ENCODE results near the gene DDX4. TPM values are rescaled to one million over a fixed set of nuclear protein-coding genes. Genes with fewer than 3 reads are reported as not detected.
"Not testable (repeated sequence)": the region's sequence is repeated elsewhere in the genome, so short reads cannot be mapped to it uniquely, and the experiment has no call there.

Gene DDX4
- total RNA-seq, 1 donor from 2014 or later = not detected

DNA sequence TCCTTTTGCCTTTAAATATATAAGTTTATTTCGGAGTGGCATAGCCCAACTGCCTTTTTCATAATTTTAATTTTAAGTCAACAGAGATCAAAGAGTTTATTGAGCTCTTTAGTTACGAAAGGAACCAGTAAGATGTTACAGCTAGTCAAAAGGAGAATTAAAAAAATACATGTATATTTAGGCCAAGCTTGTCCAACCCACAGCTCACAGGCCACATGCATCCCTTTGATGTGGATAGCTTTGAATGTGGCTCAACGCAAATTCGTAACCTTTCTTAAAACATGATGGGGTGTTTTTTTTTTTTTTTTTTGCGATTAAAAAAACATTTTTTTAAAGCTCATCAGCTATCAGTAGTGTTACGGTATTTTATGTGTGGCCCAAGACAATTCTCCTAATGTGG, 63.1 kb downstream of the DDX4 start:
- Mint-ChIP-seq H3K4me3 (ENCODE audit: unreplicated experiment) (no peak overlapping the region), H3K4me1 (ENCODE audit: unreplicated experiment) (no peaks in the 10 kb centered on the region), H3K36me3 (ENCODE audit: unreplicated experiment) (no peaks in the 10 kb centered on the region), H3K27ac (ENCODE audit: unreplicated experiment) (no peak overlapping the region), H3K27me3 (ENCODE audit: unreplicated experiment) (peaks cover 6% of the 10 kb centered on the region), H3K9me3 (ENCODE audit: unreplicated experiment) (no peaks in the 10 kb centered on the region)
- no peak for DNase-seq (ENCODE audit: extremely low spot score, unreplicated experiment)
- TF ChIP-seq, protein P1, sequence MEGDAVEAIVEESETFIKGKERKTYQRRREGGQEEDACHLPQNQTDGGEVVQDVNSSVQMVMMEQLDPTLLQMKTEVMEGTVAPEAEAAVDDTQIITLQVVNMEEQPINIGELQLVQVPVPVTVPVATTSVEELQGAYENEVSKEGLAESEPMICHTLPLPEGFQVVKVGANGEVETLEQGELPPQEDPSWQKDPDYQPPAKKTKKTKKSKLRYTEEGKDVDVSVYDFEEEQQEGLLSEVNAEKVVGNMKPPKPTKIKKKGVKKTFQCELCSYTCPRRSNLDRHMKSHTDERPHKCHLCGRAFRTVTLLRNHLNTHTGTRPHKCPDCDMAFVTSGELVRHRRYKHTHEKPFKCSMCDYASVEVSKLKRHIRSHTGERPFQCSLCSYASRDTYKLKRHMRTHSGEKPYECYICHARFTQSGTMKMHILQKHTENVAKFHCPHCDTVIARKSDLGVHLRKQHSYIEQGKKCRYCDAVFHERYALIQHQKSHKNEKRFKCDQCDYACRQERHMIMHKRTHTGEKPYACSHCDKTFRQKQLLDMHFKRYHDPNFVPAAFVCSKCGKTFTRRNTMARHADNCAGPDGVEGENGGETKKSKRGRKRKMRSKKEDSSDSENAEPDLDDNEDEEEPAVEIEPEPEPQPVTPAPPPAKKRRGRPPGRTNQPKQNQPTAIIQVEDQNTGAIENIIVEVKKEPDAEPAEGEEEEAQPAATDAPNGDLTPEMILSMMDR (IDR thresholded peaks at IDR 0.05) = no peak

DNA sequence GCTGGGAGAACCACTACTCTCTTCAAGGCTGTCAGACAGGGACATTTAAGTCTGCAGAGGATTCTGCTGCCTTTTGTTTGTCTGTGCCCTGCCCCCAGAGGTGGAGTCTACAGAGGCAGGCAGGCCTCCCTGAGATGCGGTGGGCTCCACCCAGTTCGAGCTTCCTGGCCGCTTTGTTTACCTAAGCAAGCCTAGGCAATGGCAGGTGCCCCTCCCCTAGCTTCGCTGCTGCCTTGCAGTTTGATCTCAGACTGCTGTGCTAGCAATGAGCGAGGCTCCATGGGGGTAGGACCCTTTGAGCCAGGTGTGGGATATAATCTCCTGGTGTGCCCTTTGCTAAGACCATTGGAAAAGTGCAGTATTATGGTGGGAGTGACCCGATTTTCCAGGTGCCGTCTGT, 71.0 kb downstream of the DDX4 start:
- not testable (repeated sequence) for H3K4me3 Mint-ChIP-seq (ENCODE audit: unreplicated experiment); H3K36me3 Mint-ChIP-seq (ENCODE audit: unreplicated experiment); H3K27ac Mint-ChIP-seq (ENCODE audit: unreplicated experiment); H3K9me3 Mint-ChIP-seq (ENCODE audit: unreplicated experiment); DNase-seq (ENCODE audit: extremely low spot score, unreplicated experiment); H3K4me1 Mint-ChIP-seq (ENCODE audit: unreplicated experiment)
- H3K27me3 Mint-ChIP-seq (ENCODE audit: unreplicated experiment) = peaks cover 56% of the 10 kb centered on the region

DNA sequence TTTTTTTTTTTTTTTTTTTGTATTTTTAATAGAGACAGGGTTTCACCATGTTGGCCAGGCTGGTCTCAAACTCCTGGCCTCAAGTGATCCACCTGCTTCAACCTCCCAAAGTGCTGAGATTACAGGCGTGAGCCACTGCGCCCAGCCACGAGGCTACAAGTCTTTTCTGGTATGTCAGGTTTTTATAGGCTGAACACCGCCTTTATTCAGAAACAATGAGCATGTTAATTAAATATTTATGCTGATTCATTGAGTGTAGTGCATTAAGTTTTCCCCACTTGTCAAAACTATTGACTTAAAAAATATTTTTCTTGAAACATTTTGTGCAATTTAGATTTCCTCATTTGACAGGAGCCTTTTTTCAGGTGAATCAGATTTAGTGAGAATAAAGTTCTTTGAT, 78.1 kb downstream of the DDX4 start:
- H3K4me3 Mint-ChIP-seq (ENCODE audit: unreplicated experiment); H3K9me3 Mint-ChIP-seq (ENCODE audit: unreplicated experiment); H3K36me3 Mint-ChIP-seq (ENCODE audit: unreplicated experiment); H3K27ac Mint-ChIP-seq (ENCODE audit: unreplicated experiment); DNase-seq (ENCODE audit: extremely low spot score, unreplicated experiment): not testable (repeated sequence)
- peaks cover 12% of the 10 kb centered on the region for H3K4me1 Mint-ChIP-seq (ENCODE audit: unreplicated experiment)
- peaks cover 57% of the 10 kb centered on the region for H3K27me3 Mint-ChIP-seq (ENCODE audit: unreplicated experiment)

DNA sequence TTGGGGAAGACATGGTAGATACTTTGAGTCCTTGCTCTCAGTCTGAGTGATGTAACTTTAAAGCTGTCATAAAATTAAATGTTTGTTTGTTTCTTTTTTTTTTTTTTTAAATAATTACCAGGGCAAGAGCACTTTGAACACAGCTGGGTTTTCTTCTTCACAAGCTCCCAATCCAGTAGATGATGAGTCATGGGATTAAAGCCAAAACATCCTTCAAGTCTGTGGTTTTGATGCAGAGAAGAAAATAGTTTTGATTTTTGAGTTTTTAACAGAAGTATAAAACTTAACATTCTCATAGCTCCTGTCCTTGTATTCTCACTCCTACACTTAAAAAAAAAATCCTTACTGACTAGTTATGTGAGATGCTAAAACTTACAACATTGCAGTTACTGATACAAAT, 78.5 kb downstream of the DDX4 start:
- H3K27ac Mint-ChIP-seq (ENCODE audit: unreplicated experiment) = peak overlapping the region; percentile 4
- H3K4me3 Mint-ChIP-seq (ENCODE audit: unreplicated experiment) = no peak overlapping the region
- TF ChIP-seq, protein P1 (IDR thresholded peaks at IDR 0.05) = no peak
- H3K36me3 Mint-ChIP-seq (ENCODE audit: unreplicated experiment) = no peaks in the 10 kb centered on the region
- no peak for DNase-seq (ENCODE audit: extremely low spot score, unreplicated experiment)
- H3K27me3 Mint-ChIP-seq (ENCODE audit: unreplicated experiment) = peaks cover 57% of the 10 kb centered on the region
- H3K9me3 Mint-ChIP-seq (ENCODE audit: unreplicated experiment) = no peaks in the 10 kb centered on the region
- peaks cover 12% of the 10 kb centered on the region for H3K4me1 Mint-ChIP-seq (ENCODE audit: unreplicated experiment)

DNA sequence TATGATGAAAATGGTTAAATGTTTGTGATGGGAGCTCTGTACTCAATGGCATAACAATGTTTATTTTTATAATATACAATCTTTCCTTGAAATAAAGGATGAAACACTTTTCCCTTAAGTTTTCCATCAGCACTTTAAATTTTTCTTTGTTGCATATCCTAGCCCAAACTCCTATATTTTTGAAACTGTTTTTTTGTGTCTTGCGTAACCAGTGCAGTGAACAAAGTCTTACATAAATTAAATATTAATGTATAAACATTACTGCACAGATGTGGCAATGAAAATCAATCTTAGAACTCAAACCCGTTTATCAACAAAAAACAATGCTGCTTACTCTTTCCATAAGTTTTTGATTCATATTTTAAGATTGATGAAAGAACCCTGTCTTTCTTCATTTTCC, 79.2 kb downstream of the DDX4 start:
- Mint-ChIP-seq H3K27ac (ENCODE audit: unreplicated experiment) (no peak overlapping the region), H3K4me1 (ENCODE audit: unreplicated experiment) (peaks cover 12% of the 10 kb centered on the region), H3K36me3 (ENCODE audit: unreplicated experiment) (no peaks in the 10 kb centered on the region), H3K4me3 (ENCODE audit: unreplicated experiment) (no peak overlapping the region), H3K27me3 (ENCODE audit: unreplicated experiment) (peaks cover 55% of the 10 kb centered on the region), H3K9me3 (ENCODE audit: unreplicated experiment) (no peaks in the 10 kb centered on the region)
- TF ChIP-seq, protein P1 (IDR thresholded peaks at IDR 0.05) = no peak
- DNase-seq (ENCODE audit: extremely low spot score, unreplicated experiment) = no peak

DNA sequence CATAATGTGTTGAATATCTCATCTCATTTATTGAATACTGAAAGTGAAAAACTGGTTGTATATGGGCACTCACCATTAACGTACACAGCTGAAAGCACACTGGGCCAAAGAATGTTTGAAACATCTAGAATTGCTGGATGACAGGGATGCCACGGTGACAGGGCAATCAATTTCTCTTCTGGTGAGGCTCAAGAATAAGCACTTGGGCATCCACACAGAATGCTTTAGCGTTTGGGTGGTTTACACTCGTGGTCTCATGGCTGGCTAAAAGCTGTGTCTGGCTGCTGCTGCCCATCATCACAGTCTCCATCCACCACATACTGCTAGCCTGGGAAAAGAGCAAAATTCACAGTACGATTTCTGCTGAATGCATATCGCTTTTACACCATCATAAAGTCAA, 82.6 kb downstream of the DDX4 start:
- H3K27me3 Mint-ChIP-seq (ENCODE audit: unreplicated experiment) = peaks cover 63% of the 10 kb centered on the region
- peaks cover 10% of the 10 kb centered on the region for H3K4me1 Mint-ChIP-seq (ENCODE audit: unreplicated experiment)
- no peak overlapping the region for H3K27ac Mint-ChIP-seq (ENCODE audit: unreplicated experiment)
- H3K9me3 Mint-ChIP-seq (ENCODE audit: unreplicated experiment) = no peaks in the 10 kb centered on the region
- TF ChIP-seq, protein P1 (IDR thresholded peaks at IDR 0.05) = no peak
- no peaks in the 10 kb centered on the region for H3K36me3 Mint-ChIP-seq (ENCODE audit: unreplicated experiment)
- DNase-seq (ENCODE audit: extremely low spot score, unreplicated experiment) = no peak
- H3K4me3 Mint-ChIP-seq (ENCODE audit: unreplicated experiment) = no peak overlapping the region

Data from osteocyte (in vitro differentiated cells).